HG03354 (cell line): ENCODE results near the gene NAA40.

Experiments
- ATAC-seq: cut with Tn5 transposase; IDR thresholded peaks from one replicate; pipeline ENCODE4 v1.9.1; 2021; ENCODE audit warnings: mild to moderate bottlenecking; ENCODE audit not compliant: unreplicated experiment, poor library complexity, severe bottlenecking

Gene NAA40

DNA sequence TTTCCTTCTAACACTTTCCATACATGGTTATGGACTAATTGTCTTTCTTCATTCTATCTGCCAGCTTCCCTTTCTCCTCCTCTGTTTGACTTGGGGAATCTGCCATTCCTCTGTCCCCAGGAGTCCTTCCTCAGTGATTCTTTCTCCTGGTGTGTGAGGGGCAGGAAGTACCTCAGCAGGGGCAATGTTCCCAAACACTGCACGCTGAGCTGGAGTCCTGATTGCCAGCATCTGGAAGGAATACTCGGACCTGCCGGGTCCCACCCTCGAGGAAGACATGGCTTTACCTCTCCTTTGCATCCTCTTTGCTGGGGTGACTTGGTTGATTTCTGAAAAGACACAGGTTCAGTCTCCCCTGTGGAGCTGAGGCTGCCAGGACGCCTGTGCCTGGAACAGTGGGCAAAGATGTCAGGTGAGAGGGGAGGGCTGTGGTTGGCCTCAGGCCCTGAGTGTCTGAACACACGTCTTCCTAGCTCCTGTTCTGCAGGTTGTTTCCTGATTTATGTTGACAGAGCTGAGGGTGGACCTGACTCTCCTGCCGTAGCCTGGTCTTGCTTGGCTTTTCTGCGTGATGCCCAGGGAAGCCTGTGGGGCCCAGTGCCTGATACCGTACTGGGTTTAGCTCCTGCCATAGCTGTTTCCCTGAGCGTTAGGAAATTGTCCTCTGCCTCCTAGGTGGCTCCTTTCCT lies 39.9 kb downstream of the NAA40 start:
- no peak for ATAC-seq

DNA sequence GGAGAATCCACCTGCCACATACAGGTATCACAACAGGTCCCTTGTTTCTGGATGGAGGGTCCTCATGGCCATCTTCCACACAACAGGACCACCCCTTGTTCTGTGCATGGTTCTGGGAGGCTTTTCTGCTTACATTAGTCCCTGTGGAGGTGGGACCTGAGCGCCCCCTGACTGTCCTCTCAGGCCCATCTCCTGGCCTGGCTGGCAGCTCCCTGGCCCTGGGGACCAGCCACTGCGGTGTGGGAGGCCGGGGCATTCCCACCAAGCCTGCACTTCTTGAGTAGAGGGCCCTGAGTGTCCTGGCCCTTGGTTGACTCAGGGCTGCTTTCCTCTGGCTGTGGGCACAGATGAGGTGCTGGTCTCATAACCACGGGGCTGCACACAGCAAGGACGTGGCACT lies 40.6 kb downstream of the NAA40 start:
- no peak for ATAC-seq

- peak; percentile 49 for ATAC-seq
These were observed 47.0 kb downstream of the NAA40 start for GRCh38 chr11:63985812-63986155.

- ATAC-seq, result peak; percentile 90
These were observed 47.5 kb downstream of the NAA40 start, which contains the start of gene OTUB1 for GRCh38 chr11:63986156-63986931. Gene OTUB1 (plus strand): TSS chr11:63986438. CDS start chr11:63986457, 19 bp downstream.

DNA sequence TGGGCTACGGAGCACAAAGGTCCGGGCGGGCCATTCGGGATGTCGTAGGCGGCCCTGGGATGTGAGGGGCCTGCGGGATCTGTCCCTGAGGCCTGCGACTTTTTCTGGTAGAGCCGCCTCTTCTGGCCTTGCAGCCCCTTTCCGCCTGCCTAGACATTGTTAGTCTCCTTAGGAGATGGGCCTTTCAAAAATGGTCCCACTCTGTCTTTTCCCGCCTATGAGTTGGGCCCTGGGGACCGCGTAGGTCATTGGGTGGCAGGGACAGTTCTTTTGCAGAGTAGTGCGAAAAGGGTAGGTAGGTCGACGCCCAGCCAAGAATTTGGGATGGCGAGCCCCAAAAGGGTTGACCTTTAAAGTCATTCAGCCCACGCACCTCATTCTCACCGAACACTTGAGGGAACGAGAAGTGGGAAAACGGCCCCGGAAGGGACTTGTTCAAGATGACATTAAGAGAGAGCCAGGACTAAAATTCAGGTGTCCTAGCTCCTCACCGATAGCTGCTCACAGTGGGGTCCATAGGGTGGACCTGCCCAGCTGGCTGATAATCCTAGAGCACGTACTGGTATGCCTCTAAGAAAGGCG lies 48.2 kb downstream of the NAA40 start:
- no peak for ATAC-seq

DNA sequence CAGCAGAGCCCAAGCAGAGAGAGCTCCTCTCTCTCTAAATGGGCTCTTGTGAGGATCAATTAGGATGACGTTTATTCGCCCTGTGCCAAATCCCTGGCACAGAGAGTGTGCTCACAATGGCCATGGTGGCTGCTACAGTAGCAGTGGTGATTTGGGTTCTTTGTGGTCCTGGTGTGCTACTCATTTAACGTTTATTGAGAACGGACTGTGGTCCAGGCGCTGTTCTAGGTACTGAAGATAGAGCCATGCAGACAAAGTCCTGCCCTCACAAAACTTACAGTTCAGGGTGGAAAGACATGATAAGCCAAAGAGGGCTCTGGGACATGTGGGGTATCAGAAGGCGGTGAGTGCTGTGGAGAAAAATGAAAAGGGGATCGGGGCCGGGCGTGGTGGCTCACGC lies 52.8 kb downstream of the NAA40 start:
- no peak for ATAC-seq

DNA sequence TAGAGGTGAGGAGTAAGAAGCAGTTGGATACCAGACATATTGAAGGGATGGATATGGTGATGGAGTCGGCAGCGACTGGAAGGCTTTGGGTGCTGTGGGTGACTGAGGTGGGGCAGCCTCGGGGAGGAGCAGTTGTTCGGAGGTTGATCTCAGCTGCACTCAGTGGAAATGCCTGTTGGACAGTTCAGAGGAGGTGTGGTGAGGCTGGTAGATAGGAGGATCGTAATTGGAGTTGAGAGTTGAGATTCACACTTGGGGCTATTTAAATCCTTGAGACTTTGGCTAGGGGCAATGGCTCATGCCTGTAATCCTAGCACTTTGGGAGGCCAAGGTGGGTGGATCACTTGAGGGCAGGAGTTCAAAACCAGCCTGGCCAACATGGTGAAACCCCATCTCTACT lies 54.3 kb downstream of the NAA40 start:
- ATAC-seq, result no peak

DNA sequence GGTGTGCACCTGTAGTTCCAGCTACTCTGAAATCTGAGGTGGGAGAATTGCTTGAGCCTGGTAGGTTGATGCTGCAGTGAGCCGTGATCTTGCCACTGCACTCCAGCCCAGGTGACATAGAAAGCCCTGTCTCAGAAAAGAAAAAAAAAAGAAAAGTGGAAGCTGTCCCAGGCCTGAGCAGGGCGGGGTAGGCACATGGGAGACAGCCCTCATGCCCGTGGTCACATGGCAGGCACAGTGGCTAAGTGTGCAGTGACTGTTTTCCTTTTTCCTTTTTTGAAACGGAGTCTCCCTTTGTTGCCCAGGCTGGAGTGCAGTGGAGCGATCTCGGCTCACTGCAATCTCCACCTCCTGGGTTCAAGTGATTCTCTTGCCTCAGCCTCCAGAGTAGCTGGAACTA lies 55.2 kb downstream of the NAA40 start:
- ATAC-seq, result no peak

DNA sequence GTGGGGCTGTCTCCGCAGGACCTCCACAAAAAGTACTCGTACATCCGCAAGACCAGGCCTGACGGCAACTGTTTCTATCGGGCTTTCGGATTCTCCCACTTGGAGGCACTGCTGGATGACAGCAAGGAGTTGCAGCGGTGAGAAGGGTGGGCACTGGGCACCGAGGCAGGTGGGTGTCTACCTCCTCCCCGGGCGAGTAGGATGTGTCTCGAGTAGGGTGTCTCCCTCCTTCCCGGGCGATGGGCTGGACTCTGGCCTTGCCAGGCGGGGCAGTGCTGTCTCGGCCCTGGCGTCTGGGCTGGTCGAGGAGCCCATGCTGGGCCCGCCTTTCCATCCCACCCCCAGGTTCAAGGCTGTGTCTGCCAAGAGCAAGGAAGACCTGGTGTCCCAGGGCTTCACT lies 57.7 kb downstream of the NAA40 start:
- ATAC-seq, result no peak

GRCh38 chr11:63997104-63997700 lies 58.4 kb downstream of the NAA40 start:
- no peak for ATAC-seq

DNA sequence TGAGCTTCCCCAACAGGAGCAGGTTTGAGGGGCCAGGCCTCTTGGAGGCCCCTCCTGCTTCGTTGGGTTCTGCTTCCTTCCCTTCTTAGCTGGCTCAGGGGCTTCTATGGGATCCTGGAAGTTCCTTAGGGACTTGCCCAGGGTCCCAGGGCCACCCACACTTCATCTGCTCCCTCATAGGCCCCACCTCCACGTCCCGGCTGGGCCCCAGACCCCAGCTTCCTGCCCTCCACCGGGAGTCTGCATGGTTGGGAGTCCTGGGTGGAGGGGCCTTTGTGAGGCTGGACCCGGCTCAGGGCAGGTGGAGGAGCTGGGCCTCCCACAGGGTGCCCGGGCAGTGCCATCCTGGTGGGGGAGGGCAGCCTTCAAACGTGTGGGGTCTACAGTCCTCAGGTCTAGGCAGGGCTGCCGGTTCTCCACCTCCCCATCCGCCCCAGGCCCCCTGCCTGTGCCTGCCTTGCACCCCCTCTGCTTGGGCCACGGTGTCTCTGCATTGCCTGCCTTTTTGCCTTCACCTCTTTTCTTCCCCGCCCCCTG lies 59.1 kb downstream of the NAA40 start:
- no peak for ATAC-seq

DNA sequence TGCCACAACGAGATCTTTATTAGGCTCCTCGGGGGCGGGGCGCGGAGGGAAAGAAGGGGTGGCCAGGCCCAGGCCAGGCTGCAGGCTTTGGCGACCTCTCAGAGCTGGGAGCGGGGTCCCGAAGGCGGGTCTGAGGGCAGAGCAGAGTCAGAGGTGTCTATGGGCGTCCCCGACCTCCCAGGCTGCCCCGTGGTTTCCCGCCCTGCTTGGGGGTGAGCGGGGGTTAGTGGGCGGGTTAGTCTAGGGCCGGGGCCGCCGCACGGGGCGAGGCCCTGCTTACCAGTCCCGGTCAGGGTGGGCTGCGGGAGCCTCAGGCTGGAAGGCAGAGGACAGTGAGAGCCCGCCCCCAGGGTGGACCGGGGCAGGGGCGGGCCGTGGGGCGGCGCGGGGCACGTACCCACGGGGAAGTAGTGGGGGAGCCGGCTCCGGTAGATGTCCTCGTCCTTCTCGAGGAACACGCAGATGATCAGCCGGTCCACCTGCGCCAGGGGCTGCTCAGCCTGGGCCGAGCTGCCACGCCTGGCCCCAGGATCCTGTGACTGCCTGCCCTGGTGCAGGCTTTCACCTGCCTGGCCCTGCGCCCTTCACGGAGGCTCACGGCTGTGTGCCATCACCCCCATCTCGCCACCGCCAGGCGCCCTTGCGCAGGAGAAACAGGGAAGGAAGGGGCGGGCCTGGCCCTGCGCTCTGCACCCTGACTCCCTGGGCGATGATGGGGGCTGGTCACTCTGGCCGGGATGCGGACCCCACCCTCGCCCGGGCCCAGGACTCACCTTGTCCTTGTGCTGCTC lies 60.0 kb downstream of the NAA40 start:
- no peak for ATAC-seq

GRCh38 chr11:63999349-64000025 lies 60.7 kb downstream of the NAA40 start:
- no peak for ATAC-seq

GRCh38 chr11:64000026-64000739 lies 61.4 kb downstream of the NAA40 start:
- peak; percentile 47 for ATAC-seq

DNA sequence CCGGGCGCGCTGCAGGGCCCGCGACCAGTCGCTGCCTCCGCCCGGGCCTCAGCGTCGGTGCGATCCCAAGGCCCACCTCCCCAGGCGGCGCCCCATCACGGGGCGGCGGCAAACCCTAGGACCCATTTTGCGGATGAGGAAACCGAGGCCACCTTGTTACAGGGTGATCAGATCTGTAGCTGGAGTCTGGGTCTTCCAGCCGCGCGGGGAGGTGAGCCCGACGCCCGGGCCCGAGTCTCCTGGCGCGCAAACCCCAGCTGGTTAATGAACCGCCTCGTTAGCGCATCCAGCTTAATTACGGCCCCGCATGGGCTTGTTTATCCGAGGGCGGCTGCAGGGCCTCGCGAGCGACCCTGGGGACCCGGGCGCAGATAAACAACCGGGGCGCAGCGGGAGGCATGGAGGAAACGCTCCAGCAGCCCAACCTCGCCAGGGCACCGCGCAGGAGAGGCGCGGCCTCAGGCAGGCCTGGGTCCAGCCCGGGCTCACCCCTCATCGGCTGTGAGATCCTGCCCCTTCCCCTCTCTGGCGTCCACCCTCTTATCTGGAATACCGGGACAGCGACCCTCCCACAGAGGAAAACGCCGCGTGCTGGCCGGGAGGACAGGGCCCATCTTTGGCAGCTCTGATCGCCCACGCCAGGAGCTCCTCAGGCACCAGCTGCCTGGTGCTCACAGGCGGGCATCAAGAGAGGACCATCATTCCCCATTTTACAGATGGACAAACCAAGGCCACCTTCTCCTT lies 62.1 kb downstream of the NAA40 start:
- ATAC-seq, result no peak

DNA sequence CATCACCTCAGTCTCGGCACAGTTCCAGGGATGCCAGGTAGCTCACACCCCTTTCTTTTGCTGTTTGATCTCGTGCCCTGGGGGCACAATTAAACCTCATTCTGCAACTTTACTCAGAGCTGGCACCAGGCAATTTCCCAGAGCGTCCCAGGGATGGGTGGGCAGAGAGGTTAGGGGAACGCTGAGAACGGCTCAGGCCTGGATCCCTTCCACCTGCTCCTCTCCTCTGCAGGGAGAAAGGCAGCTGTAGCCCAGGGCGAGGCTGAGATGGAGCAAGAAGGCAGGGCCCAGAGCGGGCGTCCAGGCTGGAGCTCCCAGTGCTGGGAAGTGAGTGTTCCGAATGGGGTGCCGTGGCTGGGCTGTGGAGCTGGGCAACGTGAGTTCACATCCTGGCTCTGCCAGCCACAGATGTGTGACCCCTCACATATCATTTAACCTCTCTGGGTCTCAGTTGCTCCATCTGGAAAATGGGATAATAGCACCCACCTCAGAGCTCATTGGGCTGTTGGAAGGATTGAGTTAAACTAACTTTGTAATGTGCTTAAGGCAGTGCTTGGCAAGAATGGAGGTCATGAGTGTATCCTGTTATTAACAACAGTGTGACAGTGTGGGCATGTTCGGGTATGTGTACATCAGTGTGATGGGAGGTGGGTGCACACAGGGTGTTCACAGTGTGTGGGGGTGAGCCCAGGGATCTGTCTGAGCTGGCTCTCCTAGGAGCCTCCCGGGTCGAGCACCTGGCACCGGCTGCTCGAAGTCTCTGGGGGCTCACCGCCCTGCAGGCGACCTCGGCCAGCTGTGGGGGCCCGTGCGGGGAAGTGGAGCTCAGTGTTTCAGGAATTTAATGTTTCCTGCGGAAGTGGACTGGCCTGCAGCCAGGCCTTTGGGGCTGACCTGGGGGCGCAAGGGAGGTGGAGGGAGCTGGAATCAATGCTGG lies 63.0 kb downstream of the NAA40 start:
- ATAC-seq, result no peak
